ENCODE data around the gene MTA3.

The MTA3 gene

GRCh38 chr2:42787424-42787787 lies 219.0 kb downstream of the MTA3 start:
- DNase-seq (ENCODE audit: low spot score): no peak

- DNase-seq (ENCODE audit: low spot score): no peak
Observed at GRCh38 chr2:42787788-42788477, 219.5 kb downstream of the MTA3 start.

- DNase-seq (ENCODE audit: low spot score): no peak
Observed at GRCh38 chr2:42788478-42788793, 220.0 kb downstream of the MTA3 start.

GRCh38 chr2:42788882-42789281 lies 220.4 kb downstream of the MTA3 start:
- DNase-seq (ENCODE audit: low spot score): no peak

- DNase-seq (ENCODE audit: low spot score): no peak
Observed at GRCh38 chr2:42789751-42790150, 221.3 kb downstream of the MTA3 start.

DNA sequence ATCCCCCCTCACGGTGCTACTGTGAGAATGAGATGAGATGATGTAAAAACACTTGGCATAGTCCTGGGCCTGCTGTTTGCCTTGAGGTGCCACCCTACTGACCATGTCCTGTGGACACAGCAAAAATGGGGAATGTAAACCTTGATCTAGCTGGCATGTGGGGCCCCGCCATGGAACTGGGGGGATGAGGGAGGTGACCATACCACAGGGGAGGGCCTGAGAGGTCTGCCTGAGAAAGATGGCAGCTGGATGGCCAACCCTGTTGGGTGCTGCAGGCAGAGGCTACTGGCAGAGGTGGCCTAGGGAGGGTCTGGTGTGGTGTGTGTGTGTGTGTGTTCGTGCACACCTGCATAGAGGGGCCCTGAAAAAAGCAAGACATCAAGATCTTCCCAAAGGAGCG lies 223.2 kb downstream of the MTA3 start:
- DNase-seq (ENCODE audit: low spot score): no peak

DNA sequence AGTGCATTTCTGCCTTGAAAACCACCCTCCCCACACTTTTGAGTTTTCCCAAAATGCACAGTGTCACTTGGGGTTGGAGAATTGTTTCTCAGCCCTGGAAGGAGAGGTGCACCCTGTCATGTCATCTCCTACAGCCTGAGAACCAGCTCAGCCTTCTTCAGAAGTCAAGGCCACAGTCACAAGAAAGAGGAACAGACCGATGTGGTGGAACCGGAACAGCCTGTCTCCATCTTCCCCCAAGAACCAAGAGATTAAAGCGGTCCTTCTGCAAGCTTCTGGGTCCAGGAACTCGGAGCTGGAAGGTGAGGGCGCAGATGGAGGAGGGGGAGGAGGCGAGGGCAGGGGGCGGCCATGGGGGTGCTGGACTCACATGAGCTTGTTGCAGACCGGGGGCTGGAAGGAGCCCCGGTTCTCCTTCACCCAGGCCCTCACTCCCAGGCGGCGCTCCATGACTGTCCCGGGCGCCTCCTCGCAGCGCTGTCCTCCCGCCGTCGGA lies 223.7 kb downstream of the MTA3 start:
- DNase-seq (ENCODE audit: low spot score): no peak

GRCh38 chr2:42792583-42793333 lies 224.3 kb downstream of the MTA3 start, which contains the start of gene HAAO:
Gene HAAO, minus strand, starts transcription at chr2:42792583. Its CDS starts 47 bp downstream, at chr2:42792536.
- peak; percentile 29 for DNase-seq (ENCODE audit: low spot score)

DNA sequence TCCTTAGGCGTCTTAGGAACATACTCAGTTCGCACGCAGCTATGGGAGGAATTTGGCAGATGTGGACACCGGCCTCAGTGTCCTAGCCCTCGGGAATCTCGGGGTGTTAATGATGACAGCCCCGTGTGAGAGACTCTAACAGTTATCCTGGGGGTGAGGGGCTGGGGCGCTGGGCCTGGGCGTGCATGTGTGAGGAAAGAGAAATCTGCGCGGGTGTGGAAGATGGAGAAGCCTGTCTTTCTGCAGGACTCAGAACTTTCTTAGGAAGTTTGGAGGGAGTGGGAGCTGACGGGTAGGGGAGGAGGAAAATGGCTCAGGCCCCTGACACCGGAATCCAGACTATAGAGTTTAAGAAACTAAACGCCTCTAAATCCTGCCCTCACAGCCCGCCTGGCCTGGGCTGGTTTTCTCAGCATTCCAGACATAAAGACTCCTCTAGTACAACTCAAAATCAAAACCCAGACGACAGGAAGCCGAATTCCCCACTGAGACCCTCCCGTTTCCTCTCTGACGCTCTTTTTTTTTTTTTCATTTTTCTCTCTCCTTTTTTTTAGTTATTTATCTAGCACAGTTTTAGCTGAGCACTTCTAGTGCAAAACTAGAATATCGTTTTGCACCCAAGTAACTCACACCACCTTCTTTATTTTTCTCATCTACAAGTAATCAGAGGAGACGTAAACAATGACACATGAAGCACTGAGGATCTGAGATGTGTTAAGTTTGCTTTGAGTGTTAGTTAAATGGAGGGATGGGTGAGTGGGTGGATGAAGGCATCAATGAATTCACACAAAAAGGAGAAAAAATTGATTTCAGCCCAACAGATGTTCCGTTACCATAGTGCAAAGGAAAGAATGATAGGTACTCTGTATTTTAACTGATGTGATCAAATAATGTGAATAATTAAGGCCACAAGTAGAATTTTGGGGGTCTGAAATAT lies 225.2 kb downstream of the MTA3 start:
- no peak for DNase-seq (ENCODE audit: low spot score)

- DNase-seq (ENCODE audit: low spot score): peak; percentile 58
Observed at GRCh38 chr2:42794271-42795046, 226.0 kb downstream of the MTA3 start.

DNA sequence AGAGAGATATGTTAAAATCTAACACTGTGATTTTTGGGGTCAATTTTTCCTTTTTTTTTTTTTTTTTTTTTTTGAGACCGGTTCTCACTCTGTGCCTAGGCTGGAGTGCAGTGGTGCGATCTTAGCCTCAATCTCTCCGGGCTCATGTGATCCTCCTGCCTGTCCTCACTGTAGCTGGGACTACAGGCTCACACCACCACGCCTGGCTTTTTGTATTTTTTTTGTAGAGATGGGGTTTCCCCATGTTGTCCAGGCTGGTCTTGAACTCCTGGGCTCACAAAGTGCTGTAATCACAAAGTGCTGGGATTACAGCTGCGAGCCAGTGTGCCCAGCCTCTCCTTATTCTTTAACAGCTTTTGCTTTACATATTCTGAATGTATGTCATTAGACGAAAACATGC lies 226.8 kb downstream of the MTA3 start:
- DNase-seq (ENCODE audit: low spot score): no peak

GRCh38 chr2:42795841-42796301 lies 227.4 kb downstream of the MTA3 start:
- DNase-seq (ENCODE audit: low spot score): peak; percentile 48

- no peak for DNase-seq (ENCODE audit: low spot score)
Observed at GRCh38 chr2:42796427-42797248, 228.2 kb downstream of the MTA3 start.

DNA sequence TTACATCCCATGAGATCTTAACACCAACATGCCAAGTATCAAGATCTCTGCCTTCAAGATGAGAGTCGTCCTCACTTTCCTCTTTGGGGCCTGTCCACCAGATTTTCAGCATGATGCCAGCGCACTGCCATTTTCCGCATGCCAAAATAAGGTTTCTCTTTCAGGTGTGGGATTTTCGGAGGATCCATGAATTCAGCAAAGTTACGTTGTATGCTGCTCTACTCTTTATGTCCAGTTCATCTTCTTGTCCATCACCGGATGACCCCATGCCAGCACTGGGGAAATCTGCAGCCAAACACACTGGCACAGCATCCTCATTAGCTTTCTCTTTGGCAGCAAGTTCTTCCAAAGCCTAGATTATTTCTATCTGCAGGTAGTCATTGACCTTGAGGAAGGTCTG lies 228.8 kb downstream of the MTA3 start:
- DNase-seq (ENCODE audit: low spot score): no peak

DNA sequence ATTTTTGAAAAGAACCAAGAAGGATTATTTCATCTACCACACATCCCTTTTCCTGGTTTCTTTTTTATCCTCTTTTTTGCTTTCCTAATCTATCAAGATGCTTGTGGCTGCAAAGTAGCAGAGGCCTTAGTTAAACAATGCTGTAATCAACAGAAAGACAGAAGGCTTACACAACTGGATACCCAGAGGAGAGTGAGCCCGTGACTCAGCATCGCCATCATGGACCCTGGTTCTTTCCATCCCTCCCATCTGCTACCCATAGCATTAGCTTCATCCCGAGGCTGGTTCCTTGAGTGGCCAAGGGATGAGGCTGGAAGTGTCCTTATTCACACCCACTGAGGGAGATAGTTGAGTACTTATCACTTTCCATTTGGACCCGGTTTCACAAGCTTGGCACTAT lies 231.4 kb downstream of the MTA3 start:
- no peak for DNase-seq (ENCODE audit: low spot score)

- no peak for DNase-seq (ENCODE audit: low spot score)
Observed at GRCh38 chr2:42800461-42800962, 232.1 kb downstream of the MTA3 start.

DNA sequence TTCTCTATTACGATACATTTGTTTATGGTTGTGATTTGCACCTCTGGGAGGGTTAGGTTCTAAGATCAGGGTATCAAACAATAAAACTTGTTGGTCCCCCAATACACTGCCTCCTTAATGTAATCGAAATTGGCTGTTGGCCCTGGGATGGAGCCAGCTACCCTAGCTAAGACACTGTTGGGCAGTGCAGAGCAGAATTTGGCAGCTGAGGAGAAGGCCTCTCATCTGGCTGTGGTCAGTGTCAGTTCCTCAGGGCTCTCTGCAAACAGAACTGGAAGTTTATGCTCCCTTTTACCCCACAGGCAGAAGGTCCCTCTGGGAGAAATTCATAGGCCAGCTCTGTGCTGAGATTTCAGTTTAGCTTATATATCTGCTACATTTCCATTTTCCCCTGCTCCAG lies 232.5 kb downstream of the MTA3 start:
- no peak for DNase-seq (ENCODE audit: low spot score)

- peak; percentile 47 for DNase-seq (ENCODE audit: low spot score)
Observed at GRCh38 chr2:42801381-42801780, 232.9 kb downstream of the MTA3 start.

GRCh38 chr2:42802150-42802549 lies 233.7 kb downstream of the MTA3 start:
- no peak for DNase-seq (ENCODE audit: low spot score)

GRCh38 chr2:42804338-42804737 lies 235.9 kb downstream of the MTA3 start:
- DNase-seq (ENCODE audit: low spot score): no peak

- DNase-seq (ENCODE audit: low spot score): no peak
Observed at GRCh38 chr2:42804891-42805290, 236.5 kb downstream of the MTA3 start.
